Measurements from ENCODE around the gene CTRL. TPM values are rescaled to one million over a fixed set of nuclear protein-coding genes. Genes with fewer than 3 reads are reported as not detected.

CTRL gene
- total RNA-seq, 2 donors from 2014 or later = 0.64 to 2.2 TPM

DNA sequence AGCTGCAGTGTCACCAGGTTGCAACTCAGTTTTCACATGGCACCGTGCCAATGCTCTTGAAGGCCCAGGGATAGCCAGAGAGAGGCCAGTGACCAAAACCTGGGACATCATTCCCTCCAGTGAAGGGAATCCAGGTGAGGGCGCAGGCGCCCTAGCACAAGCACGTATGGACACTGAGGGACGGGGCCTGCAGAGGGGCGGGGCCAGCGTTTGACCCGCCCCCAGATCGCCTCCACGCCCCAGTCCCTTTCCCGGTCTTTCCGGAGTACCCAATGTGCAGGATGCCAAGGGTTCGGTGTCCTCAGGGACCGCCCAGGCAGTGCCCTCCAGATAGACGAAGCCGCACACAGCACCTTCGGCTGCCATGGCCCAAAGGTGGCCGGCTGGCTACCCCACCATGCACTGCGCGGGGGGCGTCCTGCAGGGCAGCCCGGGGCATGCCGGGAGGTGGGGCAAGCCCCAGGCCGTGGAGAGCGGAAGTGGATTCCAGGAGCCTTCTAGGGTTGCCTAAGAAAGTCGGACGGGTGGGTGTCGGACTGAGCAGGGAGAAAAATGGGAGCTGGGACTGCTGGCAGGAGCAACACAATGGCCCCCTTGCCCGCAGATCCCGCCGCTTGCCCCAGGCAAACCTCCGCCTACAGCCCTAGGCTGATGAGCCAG lies 32.1 kb upstream of the CTRL start:
- intact Hi-C loops (cut with DNase I) = no loop called here
- peak overlapping the region; percentile 36 to 42 for H3K9ac ChIP-seq (ENCODE audit: low read depth in 2 of 2, low read length in 2 of 2)
- no peak overlapping the region for H3K4me3 ChIP-seq
- no peaks in the 10 kb centered on the region for H3K9me3 ChIP-seq
- H3K27ac ChIP-seq = no peak overlapping the region
- H3K36me3 ChIP-seq = no peaks in the 10 kb centered on the region
- TF ChIP-seq CTCF (IDR thresholded peaks at IDR 0.05) = no peak
- no peak for DNase-seq
- no peaks in the 10 kb centered on the region for H3K27me3 ChIP-seq
- H3K4me1 ChIP-seq = peaks cover 6% of the 10 kb centered on the region

DNA sequence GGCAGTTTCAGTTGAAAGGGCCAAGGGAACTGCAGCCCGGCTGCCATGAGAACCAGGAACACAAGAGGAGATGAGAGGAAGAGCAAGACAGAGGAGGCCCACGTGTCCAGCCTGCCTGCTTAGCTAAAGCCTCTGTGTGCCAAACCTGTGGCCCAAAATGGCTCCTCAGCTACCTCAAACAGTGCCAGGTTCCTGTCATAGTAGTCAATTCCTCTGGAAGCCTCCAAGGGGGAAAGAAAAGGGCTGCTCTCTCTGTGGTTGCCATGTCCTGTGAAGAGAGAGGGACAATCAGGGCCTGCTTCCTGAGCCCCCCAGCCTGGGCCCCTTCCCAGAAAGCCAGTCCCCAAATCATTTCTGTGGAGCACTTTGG lies 31.6 kb upstream of the CTRL start:
- DNase-seq = no peak
- H3K27me3 ChIP-seq = no peaks in the 10 kb centered on the region
- peaks cover 6% of the 10 kb centered on the region for H3K4me1 ChIP-seq
- no peaks in the 10 kb centered on the region for H3K36me3 ChIP-seq
- intact Hi-C loops (cut with DNase I) = no loop called here
- no peaks in the 10 kb centered on the region for H3K9me3 ChIP-seq
- H3K27ac ChIP-seq = no peak overlapping the region
- H3K4me3 ChIP-seq = no peak overlapping the region
- TF ChIP-seq CTCF (IDR thresholded peaks at IDR 0.05) = no peak
- peak overlapping the region in 1 of 2 donors; percentile 42 for H3K9ac ChIP-seq (ENCODE audit: low read depth in 2 of 2, low read length in 2 of 2)

- H3K36me3 ChIP-seq = no peaks in the 10 kb centered on the region
- no peak overlapping the region for H3K27ac ChIP-seq
- H3K4me1 ChIP-seq = peaks cover 6% of the 10 kb centered on the region
- TF ChIP-seq CTCF (IDR thresholded peaks at IDR 0.05) = no peak
- H3K9ac ChIP-seq (ENCODE audit: low read depth in 2 of 2, low read length in 2 of 2) = no peak overlapping the region
- no peak overlapping the region for H3K4me3 ChIP-seq
- H3K9me3 ChIP-seq = no peaks in the 10 kb centered on the region
- H3K27me3 ChIP-seq = no peaks in the 10 kb centered on the region
- intact Hi-C loops (cut with DNase I) = no loop called here
- no peak for DNase-seq
Observed at GRCh38 chr16:67962135-67962534, 30.5 kb upstream of the CTRL start.

GRCh38 chr16:67961551-67961957 lies 29.9 kb upstream of the CTRL start:
- H3K4me3 ChIP-seq = no peak overlapping the region
- H3K4me1 ChIP-seq = peaks cover 2% of the 10 kb centered on the region
- H3K27me3 ChIP-seq = no peaks in the 10 kb centered on the region
- H3K36me3 ChIP-seq = no peaks in the 10 kb centered on the region
- DNase-seq = peak; percentile 89
- H3K9me3 ChIP-seq = no peaks in the 10 kb centered on the region
- no peak overlapping the region for H3K27ac ChIP-seq
- TF ChIP-seq CTCF (IDR thresholded peaks at IDR 0.05) = no peak
- H3K9ac ChIP-seq (ENCODE audit: low read depth in 2 of 2, low read length in 2 of 2) = no peak overlapping the region
- intact Hi-C loops (cut with DNase I) = no loop called here

- intact Hi-C loops (cut with DNase I) = no loop called here
- no peak overlapping the region for H3K4me3 ChIP-seq
- no peaks in the 10 kb centered on the region for H3K4me1 ChIP-seq
- no peaks in the 10 kb centered on the region for H3K36me3 ChIP-seq
- H3K27ac ChIP-seq = no peak overlapping the region
- H3K9me3 ChIP-seq = no peaks in the 10 kb centered on the region
- no peak for TF ChIP-seq CTCF (IDR thresholded peaks at IDR 0.05)
- peak overlapping the region; percentile 12 to 59 for H3K9ac ChIP-seq (ENCODE audit: low read depth in 2 of 2, low read length in 2 of 2)
- no peaks in the 10 kb centered on the region for H3K27me3 ChIP-seq
- no peak for DNase-seq
Observed at GRCh38 chr16:67959536-67960329, 28.1 kb upstream of the CTRL start.

Data from colonic mucosa (tissue), 4 donors.